ENCODE results near the gene TMIE.

GRCh38 chr3:46729038-46729437 lies 27.8 kb downstream of the TMIE start:
- TF ChIP-seq CTCF (IDR thresholded peaks at IDR 0.05), result no peak
- no peak for TF ChIP-seq EP300 (IDR thresholded peaks at IDR 0.05)
- no peak for TF ChIP-seq POLR2A (IDR thresholded peaks at IDR 0.05)
- no peak for TF ChIP-seq POLR2AphosphoS5 (IDR thresholded peaks at IDR 0.05)

Data from suprapubic skin (tissue), 4 donors.